IPS-18c (cell line): ENCODE results near the gene PKN2.
"Not testable (repeated sequence)": the region's sequence is repeated elsewhere in the genome, so short reads cannot be mapped to it uniquely, and the experiment has no call there.

Experiments
- H3K4me3 ChIP-seq: 2 replicates; pipeline ENCODE4 v1.7.0; 2013; ENCODE audit warnings: low read depth, mild to moderate bottlenecking, low read length, moderate library complexity; ENCODE audit not compliant: insufficient read depth
- H3K9me3 ChIP-seq: one replicate; pipeline ENCODE4 v1.6.1; 2013; ENCODE audit warnings: mild to moderate bottlenecking, low read length, moderate library complexity; ENCODE audit not compliant: control insufficient read depth, insufficient read depth

PKN2 gene

GRCh38 chr1:88662723-88663122 is 21.4 kb upstream of the PKN2 start:
- Histone ChIP-seq H3K4me3 (no peak overlapping the region), H3K9me3 (no peaks in the 10 kb centered on the region)

GRCh38 chr1:88668405-88668804 is 15.7 kb upstream of the PKN2 start:
- H3K9me3 ChIP-seq, result no peaks in the 10 kb centered on the region
- no peak overlapping the region for H3K4me3 ChIP-seq

GRCh38 chr1:88670462-88670861 is 13.6 kb upstream of the PKN2 start:
- H3K9me3 ChIP-seq, result no peaks in the 10 kb centered on the region
- H3K4me3 ChIP-seq, result no peak overlapping the region

GRCh38 chr1:88673446-88673845 is 10.6 kb upstream of the PKN2 start:
- H3K4me3 ChIP-seq, result no peak overlapping the region
- no peaks in the 10 kb centered on the region for H3K9me3 ChIP-seq

GRCh38 chr1:88678405-88678804 is 5.7 kb upstream of the PKN2 start:
- H3K9me3 ChIP-seq, result no peaks in the 10 kb centered on the region
- no peak overlapping the region for H3K4me3 ChIP-seq

- Histone ChIP-seq H3K4me3 (no peak overlapping the region), H3K9me3 (no peaks in the 10 kb centered on the region)
These were observed 3.6 kb upstream of the PKN2 start for GRCh38 chr1:88680471-88680870.

GRCh38 chr1:88680911-88681622 is 3.0 kb upstream of the PKN2 start:
- Histone ChIP-seq H3K4me3 (no peak overlapping the region), H3K9me3 (no peaks in the 10 kb centered on the region)

- no peaks in the 10 kb centered on the region for H3K9me3 ChIP-seq
- peak overlapping the region; percentile 90 for H3K4me3 ChIP-seq
These were observed 597 bp downstream of the PKN2 start for GRCh38 chr1:88684482-88685258.

- Histone ChIP-seq H3K4me3 (peak overlapping the region; percentile 90), H3K9me3 (no peaks in the 10 kb centered on the region)
These were observed 1.2 kb downstream of the PKN2 start for GRCh38 chr1:88685259-88685620.

- H3K4me3 ChIP-seq, result no peak overlapping the region
- H3K9me3 ChIP-seq, result no peaks in the 10 kb centered on the region
These were observed 7.5 kb downstream of the PKN2 start for GRCh38 chr1:88691540-88691939.

- Histone ChIP-seq H3K9me3 (no peaks in the 10 kb centered on the region), H3K4me3 (no peak overlapping the region)
These were observed 11.7 kb downstream of the PKN2 start for GRCh38 chr1:88695781-88696180.

- H3K4me3 ChIP-seq, result no peak overlapping the region
- no peaks in the 10 kb centered on the region for H3K9me3 ChIP-seq
These were observed 13.4 kb downstream of the PKN2 start for GRCh38 chr1:88697503-88697902.

- Histone ChIP-seq H3K4me3 (no peak overlapping the region), H3K9me3 (no peaks in the 10 kb centered on the region)
These were observed 14.1 kb downstream of the PKN2 start for GRCh38 chr1:88698140-88698539.

GRCh38 chr1:88698764-88699163 is 14.7 kb downstream of the PKN2 start:
- no peaks in the 10 kb centered on the region for H3K9me3 ChIP-seq
- no peak overlapping the region for H3K4me3 ChIP-seq

- Histone ChIP-seq H3K4me3 (no peak overlapping the region), H3K9me3 (no peaks in the 10 kb centered on the region)
These were observed 16.4 kb downstream of the PKN2 start for GRCh38 chr1:88700425-88701013.

GRCh38 chr1:88701275-88701674 is 17.2 kb downstream of the PKN2 start:
- Histone ChIP-seq H3K9me3 (no peaks in the 10 kb centered on the region), H3K4me3 (no peak overlapping the region)

- not testable (repeated sequence) for H3K4me3 ChIP-seq, H3K9me3 ChIP-seq
These were observed 17.7 kb downstream of the PKN2 start for GRCh38 chr1:88701793-88702192.

GRCh38 chr1:88708011-88708410 is 23.9 kb downstream of the PKN2 start:
- no peak overlapping the region for H3K4me3 ChIP-seq
- H3K9me3 ChIP-seq, result no peaks in the 10 kb centered on the region
